GM12874 (cell line): Measurements from ENCODE around the gene CCDC107.

Experiments used
- CTCF ChIP-seq: IDR thresholded peaks from 2 replicates; pipeline ENCODE4 v1.5.1; 2011; ENCODE audit warnings: low read depth, mild to moderate bottlenecking, control low read depth, low read length, moderate library complexity; ENCODE audit not compliant: insufficient read depth

The CCDC107 gene

GRCh38 chr9:35687306-35687705 lies 29.2 kb downstream of the CCDC107 start:
- no peak for TF ChIP-seq CTCF

DNA sequence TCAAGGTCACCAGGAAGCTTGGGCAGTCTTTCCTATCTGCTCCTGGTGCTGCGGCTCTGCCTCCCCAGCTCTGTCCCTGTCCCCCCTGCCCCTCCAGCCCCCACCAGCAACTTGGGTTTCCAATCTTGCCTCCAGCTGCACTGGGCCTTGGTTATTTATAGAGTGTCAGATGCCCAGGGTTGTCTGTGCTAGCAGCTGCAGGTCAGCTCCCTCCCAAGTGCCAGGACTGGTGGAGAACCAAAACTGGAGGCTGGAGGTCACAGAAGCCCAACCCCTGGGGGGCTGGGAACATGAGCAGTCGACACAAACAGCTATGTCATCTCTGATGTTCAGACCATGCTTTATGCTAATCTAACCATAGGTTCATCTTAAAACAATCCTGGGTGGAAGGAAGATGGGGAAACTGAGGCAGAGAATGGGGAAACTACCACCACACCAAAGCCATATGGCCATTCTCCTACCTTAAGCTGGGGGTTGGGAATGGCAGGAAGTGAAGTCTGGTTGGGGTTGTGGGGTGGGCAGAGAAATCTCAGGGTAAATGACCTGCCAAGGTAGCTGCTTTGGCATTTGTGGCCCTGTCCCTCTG lies 30.0 kb downstream of the CCDC107 start:
- no peak for TF ChIP-seq CTCF

DNA sequence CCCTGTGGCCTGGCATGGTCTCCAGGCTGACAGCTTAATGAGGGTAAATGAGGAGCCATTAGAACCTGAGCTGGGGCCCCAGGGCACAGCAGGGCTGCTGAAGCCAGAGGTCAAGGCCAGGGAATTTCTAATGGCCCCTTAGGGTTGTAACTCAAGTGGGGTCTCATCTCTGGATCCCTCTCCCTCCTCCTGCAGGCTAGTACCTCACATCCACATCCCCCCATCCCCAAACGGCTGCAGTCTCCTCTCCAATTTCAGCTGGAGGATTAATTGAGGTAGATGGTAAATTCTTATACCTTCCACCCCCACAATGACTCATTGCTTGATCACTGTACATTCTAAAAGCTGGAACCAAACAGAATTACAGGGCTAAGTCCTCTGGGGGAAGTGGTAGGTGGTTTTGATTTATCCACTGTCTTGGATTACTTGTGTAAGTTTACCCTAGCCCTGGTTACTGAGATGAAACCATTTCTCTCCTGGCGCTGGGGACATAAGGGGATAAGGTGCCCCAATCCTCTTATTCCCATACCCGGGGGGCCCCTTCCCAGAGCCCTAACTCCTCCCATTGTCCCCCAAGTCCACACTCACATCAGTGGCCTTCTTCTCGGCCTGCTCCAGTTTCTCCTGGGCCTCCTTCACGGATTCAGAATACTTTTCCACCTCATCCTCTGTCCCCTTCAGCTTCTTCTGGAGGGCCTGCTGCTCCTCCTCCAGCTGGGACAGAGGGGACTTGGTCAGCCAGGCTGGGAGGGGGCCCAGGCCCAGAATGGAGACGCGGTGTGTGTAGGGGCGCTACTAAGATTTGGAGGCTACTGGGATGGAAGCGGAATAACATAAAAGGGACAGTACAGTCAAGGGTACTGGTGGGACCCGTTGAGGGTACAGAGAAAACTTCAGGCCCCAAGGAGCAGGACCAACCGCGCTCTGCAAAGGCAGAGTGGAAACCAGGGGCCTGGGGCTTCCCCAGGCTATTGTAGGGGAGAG lies 30.8 kb downstream of the CCDC107 start:
- TF ChIP-seq CTCF, result no peak

- TF ChIP-seq CTCF, result no peak
These were observed 31.6 kb downstream of the CCDC107 start, which contains the start of gene TPM2 for GRCh38 chr9:35689542-35690293. Gene TPM2, minus strand, starts transcription at chr9:35689925. Its CDS starts 108 bp downstream, at chr9:35689817.

DNA sequence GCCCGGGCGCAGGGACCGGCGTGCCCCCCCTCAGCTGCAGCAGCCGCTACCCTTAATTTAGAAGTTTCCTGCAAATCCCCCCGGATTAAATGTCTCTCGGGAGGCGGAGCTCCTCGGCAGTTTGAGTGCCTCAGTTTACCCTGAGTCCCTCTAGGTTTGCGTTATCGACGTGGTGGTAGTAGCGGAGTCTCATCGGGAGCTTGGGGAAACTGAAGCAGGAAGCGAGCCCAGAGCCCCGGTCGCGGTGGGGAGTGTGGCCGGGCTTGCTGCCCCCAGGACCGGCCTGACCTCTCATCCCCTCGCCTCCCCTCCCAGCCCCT lies 32.2 kb downstream of the CCDC107 start:
- TF ChIP-seq CTCF, result no peak

DNA sequence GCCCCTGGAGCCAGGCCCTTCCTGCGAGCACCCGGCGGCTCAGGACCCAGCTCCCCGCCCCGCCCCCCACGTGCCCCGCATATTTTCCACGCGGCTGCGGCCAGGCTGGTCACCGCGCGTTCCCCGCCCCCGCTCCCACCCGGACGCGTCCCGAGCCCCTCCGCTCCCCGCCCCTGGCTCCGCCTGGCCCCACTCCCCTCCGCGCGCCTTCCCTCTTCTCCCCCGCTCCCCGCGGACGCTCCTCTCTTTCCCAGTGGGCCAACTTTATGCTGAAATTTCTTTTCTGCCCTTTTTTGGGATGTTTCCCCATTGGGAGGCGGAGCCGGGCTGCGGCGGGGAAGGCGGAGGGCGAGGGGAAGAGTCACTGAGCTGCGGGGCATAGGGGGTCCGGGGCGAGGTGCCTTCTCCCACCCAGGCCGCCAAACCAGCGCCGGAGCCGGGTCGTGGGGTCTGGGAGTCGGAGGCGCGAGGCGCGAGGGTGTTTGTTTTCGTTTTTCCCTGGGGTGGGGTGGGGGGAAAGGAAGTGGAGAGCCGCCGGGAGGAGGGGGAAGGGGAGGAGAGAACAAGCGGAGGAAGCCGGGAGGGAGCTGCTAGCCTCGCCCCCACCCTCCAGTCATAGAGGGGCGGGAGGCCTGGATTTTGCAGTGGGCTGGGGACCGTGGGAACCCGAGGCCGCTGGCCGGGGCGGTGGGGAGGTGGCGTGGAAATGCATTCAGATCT lies 32.7 kb downstream of the CCDC107 start:
- no peak for TF ChIP-seq CTCF

- TF ChIP-seq CTCF, result no peak
These were observed 33.2 kb downstream of the CCDC107 start for GRCh38 chr9:35691334-35691650.
